Gastroesophageal sphincter (tissue), 4 donors: ENCODE data around the gene RTCA. TPM values are rescaled to one million over a fixed set of nuclear protein-coding genes. Genes with fewer than 3 reads are reported as not detected.

Source experiments
- ATAC-seq: fragments of 150-250 bp; one replicate; pipeline ENCODE4 v1.9.1; 2016; ENCODE audit warnings: mild to moderate bottlenecking, moderate library complexity
- H3K27ac ChIP-seq, 4 donors: fragments of 200-600 bp; sonication (generic) in 3 of 4; 1 replicate in 3 of 4; 2 replicates in 1 of 4; pipeline ENCODE4 v1.5.1; 2016 to 2019
- H3K27me3 ChIP-seq: fragments of 200-600 bp; sonication (generic); one replicate; pipeline ENCODE4 v1.5.1; 2019
- H3K36me3 ChIP-seq, 2 donors: fragments of 200-600 bp; sonication (generic); one replicate each; pipeline ENCODE4 v1.5.1; 2019; ENCODE audit warnings: control low read depth in 1 of 2
- H3K4me1 ChIP-seq, 3 donors: fragments of 200-600 bp; sonication (generic); 1 replicate in 2 of 3; 2 replicates in 1 of 3; pipeline ENCODE4 v1.5.1; 2016 to 2019; ENCODE audit warnings: control low read depth in 2 of 3
- H3K4me3 ChIP-seq, 2 donors: fragments of 200-600 bp; sonication (generic); one replicate each; pipeline ENCODE4 v1.5.1; 2019; ENCODE audit warnings: mild to moderate bottlenecking in 1 of 2, moderate library complexity in 1 of 2
- H3K9me3 ChIP-seq, 3 donors: fragments of 200-600 bp; sonication (generic); one replicate each; pipeline ENCODE4 v1.5.1; 2017 to 2019; ENCODE audit warnings: control low read depth in 2 of 3
- EP300 ChIP-seq: sonication (generic); formaldehyde crosslinking; IDR thresholded peaks from one replicate; pipeline ENCODE4 v1.6.1; 2017; ENCODE audit warnings: antibody characterized with exemption, mild to moderate bottlenecking
- POLR2A ChIP-seq, 2 donors: fragments of 450-650 bp; IDR thresholded peaks; one replicate each; pipeline ENCODE4 v1.6.1; 2017; ENCODE audit warnings: antibody characterized with exemption in 2 of 2, mild to moderate bottlenecking in 2 of 2, moderate library complexity in 1 of 2
- POLR2AphosphoS5 ChIP-seq: sonication (generic); formaldehyde crosslinking; IDR thresholded peaks from one replicate; pipeline ENCODE4 v1.6.1; 2017; ENCODE audit warnings: antibody characterized with exemption
- WGBS, 2 donors: methylation state at CpG; one replicate each; pipeline ENCODE4 v1.1.5; 2018; ENCODE audit warnings: low coverage in 1 of 2; 5-methylcytosine and 5-hydroxymethylcytosine counted together
- total RNA-seq, 4 donors: library from RNA; depleted of rRNA; stranded (reverse); fragments of >200 nt; gene quantifications; one replicate each; pipeline ENCODE4 v1.1.0, GENCODE V29; 2016
- TF ChIP-seq, protein P1 (sequence below), 4 experiments: fragments of 200-600 bp in 2 of 4; fragments of 450-650 bp in 2 of 4; sonication (generic) in 1 of 4; IDR thresholded peaks; one replicate each; pipeline ENCODE4 v1.5.1; 2017 to 2019; ENCODE audit warnings: antibody characterized with exemption in 4 of 4, mild to moderate bottlenecking in 2 of 4, moderate library complexity in 2 of 4

The RTCA gene
- 10 to 100 TPM; 13.2 to 27.1 (median 17.7) TPM for total RNA-seq

DNA sequence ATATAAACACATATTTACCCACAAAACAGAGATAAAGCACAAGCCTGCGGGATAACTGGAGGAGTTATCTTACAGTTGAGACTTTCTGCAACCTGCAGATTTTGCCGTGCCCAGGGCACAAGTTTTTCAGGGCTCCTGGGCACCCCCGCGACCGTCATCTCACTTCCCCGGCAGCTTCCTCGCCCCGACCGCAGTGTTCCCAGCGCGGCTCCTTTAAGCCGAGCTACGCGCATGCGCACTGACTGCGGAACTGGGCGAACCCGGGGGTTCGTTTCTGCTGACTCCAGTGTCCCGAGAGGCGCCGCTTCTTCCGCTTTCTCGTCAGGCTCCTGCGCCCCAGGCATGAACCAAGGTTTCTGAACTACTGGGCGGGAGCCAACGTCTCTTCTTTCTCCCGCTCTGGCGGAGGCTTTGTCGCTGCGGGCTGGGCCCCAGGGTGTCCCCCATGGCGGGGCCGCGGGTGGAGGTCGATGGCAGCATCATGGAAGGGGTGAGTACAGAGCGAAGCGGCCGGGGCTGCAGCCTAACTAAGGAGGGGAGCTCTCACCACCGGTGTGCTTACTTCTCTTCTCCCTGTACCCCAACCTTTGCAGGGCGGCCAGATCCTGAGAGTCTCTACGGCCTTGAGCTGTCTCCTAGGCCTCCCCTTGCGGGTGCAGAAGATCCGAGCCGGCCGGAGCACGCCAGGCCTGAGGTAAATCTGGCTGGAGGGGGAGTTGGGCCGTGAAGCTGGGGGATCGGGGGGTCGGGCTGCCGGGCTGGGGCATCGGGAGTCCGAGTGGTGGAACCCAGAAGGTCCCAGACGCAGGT lies at the start of gene RTCA:
RTCA (plus strand) TSS at position 286 of the 810 bp plus-strand sequence; CDS start at position 446, 160 bp downstream.
- peak; percentile 47 to 48 for TF ChIP-seq POLR2A (IDR thresholded peaks at IDR 0.05)
- TF ChIP-seq POLR2AphosphoS5: peak; percentile 79
- TF ChIP-seq EP300: no peak
- TF ChIP-seq, protein P1, sequence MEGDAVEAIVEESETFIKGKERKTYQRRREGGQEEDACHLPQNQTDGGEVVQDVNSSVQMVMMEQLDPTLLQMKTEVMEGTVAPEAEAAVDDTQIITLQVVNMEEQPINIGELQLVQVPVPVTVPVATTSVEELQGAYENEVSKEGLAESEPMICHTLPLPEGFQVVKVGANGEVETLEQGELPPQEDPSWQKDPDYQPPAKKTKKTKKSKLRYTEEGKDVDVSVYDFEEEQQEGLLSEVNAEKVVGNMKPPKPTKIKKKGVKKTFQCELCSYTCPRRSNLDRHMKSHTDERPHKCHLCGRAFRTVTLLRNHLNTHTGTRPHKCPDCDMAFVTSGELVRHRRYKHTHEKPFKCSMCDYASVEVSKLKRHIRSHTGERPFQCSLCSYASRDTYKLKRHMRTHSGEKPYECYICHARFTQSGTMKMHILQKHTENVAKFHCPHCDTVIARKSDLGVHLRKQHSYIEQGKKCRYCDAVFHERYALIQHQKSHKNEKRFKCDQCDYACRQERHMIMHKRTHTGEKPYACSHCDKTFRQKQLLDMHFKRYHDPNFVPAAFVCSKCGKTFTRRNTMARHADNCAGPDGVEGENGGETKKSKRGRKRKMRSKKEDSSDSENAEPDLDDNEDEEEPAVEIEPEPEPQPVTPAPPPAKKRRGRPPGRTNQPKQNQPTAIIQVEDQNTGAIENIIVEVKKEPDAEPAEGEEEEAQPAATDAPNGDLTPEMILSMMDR (IDR thresholded peaks at IDR 0.05): peak in 1 of 4 experiments; percentile 4
- no peaks in the 10 kb centered on the region for H3K27me3 ChIP-seq
- H3K4me3 ChIP-seq: peak within 1 kb of the TSS; percentile 59 to 92
- peaks cover 0 to 38% of the 10 kb centered on the region in 2 donors for H3K36me3 ChIP-seq
- no peaks in the 10 kb centered on the region for H3K9me3 ChIP-seq
- WGBS, 2 donors: 0% methylated on average over 1 to 6 of the region's 53 CpGs
- ATAC-seq: peak; percentile 99
- peaks cover 0 to 54% (median 10%) of the 10 kb centered on the region in 3 donors for H3K4me1 ChIP-seq
- H3K27ac ChIP-seq: peak within 1 kb of the TSS; percentile 36 to 90 (median 82)

DNA sequence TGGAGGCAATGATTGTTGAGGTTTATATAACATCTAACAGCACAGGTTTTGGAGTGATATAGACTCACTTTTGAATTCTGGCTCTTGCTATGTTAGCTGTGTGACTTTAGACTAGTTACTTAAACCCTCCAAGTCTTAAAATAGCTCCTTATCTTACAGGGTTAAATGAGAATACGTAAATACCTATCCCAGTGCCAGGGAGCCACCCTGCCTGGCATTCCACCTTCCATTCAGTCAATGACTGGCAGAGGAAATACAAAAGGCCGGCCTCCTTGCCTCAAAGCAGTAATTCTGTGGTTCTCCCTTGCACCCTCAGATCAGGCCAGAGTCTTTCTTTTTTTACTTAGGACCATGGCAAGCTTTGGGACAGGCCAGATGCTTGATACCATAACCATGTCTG lies 48.2 kb upstream of the RTCA start:
- peaks cover 0 to 67% of the 10 kb centered on the region in 2 donors for H3K36me3 ChIP-seq
- ATAC-seq: no peak
- TF ChIP-seq EP300 (no peak), POLR2A (IDR thresholded peaks at IDR 0.05) (no peak), POLR2AphosphoS5 (no peak)
- TF ChIP-seq, protein P1 (IDR thresholded peaks at IDR 0.05): no peak
- H3K4me3 ChIP-seq: no peak overlapping the region
- H3K4me1 ChIP-seq: no peaks in the 10 kb centered on the region
- H3K27me3 ChIP-seq: no peaks in the 10 kb centered on the region
- no peak overlapping the region for H3K27ac ChIP-seq
- H3K9me3 ChIP-seq: no peaks in the 10 kb centered on the region
- WGBS, 2 donors: 33 to 100% methylated on average over 1 of the region's 2 CpGs

DNA sequence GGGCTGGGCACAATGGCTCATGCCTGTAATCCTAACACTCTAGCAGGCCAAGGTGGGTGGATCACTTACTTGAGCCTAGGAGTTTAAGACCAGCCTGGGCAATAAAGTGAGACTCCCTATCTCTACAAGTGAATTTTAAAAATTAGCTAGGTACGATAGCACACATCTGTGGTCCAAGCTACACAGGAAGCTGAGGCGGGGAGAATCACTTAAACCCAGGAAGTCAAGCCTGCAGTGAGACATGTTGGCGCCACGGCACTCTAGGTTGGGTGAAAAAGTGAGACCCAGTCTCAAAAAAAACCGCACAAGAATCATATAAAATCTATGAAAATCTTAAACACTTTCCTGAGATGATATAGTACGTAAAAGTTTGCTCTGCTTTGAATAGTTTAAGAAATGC lies 46.6 kb upstream of the RTCA start:
- no peaks in the 10 kb centered on the region for H3K4me1 ChIP-seq
- ATAC-seq: no peak
- H3K4me3 ChIP-seq: no peak overlapping the region
- no peaks in the 10 kb centered on the region for H3K9me3 ChIP-seq
- 86 to 100% methylated on average over 3 to 5 of the region's 6 CpGs for WGBS, 2 donors
- TF ChIP-seq EP300 (no peak), POLR2A (IDR thresholded peaks at IDR 0.05) (no peak)
- H3K27me3 ChIP-seq: no peaks in the 10 kb centered on the region
- peaks cover 0 to 51% of the 10 kb centered on the region in 2 donors for H3K36me3 ChIP-seq
- no peak overlapping the region for H3K27ac ChIP-seq

DNA sequence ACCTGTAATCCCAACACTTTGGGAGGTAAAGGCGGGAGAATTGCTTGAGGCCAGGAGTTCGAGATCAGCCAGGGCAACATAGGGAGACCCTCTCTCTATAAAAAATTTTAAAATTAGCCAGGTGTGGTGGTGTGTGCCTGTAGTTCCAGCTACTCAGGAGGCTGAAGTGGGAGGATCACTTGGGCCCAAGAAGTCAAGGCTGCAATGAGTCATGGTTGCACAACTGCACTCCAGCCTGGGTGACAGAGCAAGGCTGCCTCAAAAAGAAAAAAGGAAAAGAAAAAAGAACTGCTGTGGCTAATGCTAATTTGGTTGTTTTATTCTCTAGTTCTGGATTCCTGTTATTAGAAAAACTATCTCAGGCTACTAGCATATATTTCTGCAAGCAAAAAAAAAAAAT lies 46.1 kb upstream of the RTCA start:
- no peaks in the 10 kb centered on the region for H3K27me3 ChIP-seq

DNA sequence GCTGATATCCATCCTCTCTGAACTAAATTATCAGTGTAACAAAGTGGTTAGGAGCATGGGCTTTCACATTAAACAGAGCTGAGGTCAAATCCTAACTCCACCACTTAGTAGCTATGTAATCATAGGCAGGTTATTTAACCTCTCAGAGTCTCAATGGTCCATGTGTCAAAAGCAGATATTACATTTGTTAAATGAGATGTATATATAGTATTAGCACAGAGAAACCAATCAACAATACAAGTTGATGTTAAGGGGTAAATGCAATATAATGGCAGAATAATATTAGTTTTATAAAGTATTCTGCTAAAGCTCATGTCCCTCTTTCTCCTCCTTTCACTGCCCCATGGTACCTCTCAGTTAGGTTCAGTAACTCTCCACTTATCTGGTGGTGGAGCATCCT lies 43.6 kb upstream of the RTCA start:
- H3K36me3 ChIP-seq: peaks cover 0 to 32% of the 10 kb centered on the region in 2 donors
- no peak for ATAC-seq
- H3K9me3 ChIP-seq: no peaks in the 10 kb centered on the region
- no peaks in the 10 kb centered on the region for H3K4me1 ChIP-seq
- no peaks in the 10 kb centered on the region for H3K27me3 ChIP-seq
- H3K4me3 ChIP-seq: no peak overlapping the region
- TF ChIP-seq, protein P1 (IDR thresholded peaks at IDR 0.05): no peak
- TF ChIP-seq POLR2A (IDR thresholded peaks at IDR 0.05) (no peak), EP300 (no peak), POLR2AphosphoS5 (no peak)
- H3K27ac ChIP-seq: no peak overlapping the region

More for the DNA sequence above, 46.1 kb upstream of the RTCA start:
- Histone ChIP-seq H3K4me3 (no peak overlapping the region), H3K4me1 (no peaks in the 10 kb centered on the region), H3K36me3 (peaks cover 0 to 47% of the 10 kb centered on the region in 2 donors), H3K9me3 (no peaks in the 10 kb centered on the region), H3K27ac (no peak overlapping the region)
- TF ChIP-seq POLR2AphosphoS5 (no peak), EP300 (no peak), POLR2A (IDR thresholded peaks at IDR 0.05) (no peak)
- TF ChIP-seq, protein P1 (IDR thresholded peaks at IDR 0.05): no peak
- no peak for ATAC-seq
- 100% methylated on average over 2 of the region's 2 CpGs for WGBS, 2 donors
